HEK293T (cell line): ENCODE data around the gene CD247.

Experiments
- FOXM1 ChIP-seq: fragments of 450-650 bp; IDR thresholded peaks from 2 replicates; pipeline ENCODE4 v1.6.1; 2017; ENCODE audit warnings: mild to moderate bottlenecking, borderline replicate concordance
- SP1 ChIP-seq: fragments of 450-650 bp; IDR thresholded peaks from 2 replicates; pipeline ENCODE4 v1.6.1; 2017

DNA sequence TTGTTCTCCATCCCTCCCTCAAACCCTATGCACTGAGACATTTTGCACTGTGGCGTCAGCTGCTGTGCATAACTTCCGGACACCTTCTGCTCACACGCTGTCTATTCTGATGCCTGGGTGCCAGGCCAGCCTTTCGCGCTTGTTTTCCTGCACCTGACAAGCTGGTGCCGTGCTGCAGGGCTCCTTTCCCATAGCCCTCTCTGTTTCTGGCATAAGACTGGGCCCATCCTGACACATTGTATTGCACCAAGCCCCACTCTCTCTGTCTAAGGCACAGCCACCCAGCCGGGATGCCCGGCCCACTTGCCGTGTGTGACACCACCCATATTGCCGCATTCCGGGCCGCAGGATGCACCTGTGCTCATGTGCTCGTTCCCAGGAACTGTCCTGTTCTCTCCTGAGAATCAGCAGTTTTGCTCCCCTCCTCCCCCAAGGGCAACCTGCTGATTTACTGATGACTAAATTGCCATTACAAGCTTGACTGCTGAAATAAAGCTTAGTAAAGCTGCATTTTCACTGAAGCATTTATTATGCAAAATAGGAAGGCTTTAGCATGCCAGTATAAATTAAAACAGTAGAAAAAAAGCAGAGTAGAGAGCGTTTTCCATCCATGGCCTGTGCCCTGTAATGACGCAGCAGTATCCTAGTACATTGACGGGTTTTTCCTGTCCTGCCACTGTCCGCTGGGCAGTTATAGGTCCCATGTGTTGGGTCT lies 88.0 kb downstream of the CD247 start:
- no peak for TF ChIP-seq SP1
- TF ChIP-seq FOXM1: no peak
